Muscle of leg (tissue), 11 donors: ENCODE results near the gene PTPRN2. TPM values are rescaled to one million over a fixed set of nuclear protein-coding genes. Genes with fewer than 3 reads are reported as not detected.

Experiments
- DNase-seq: peaks from one replicate; pipeline ENCODE4 v3.0.0; 2013
- H3K27ac ChIP-seq: one replicate; pipeline ENCODE4 v1.5.1; 2013; ENCODE audit warnings: mild to moderate bottlenecking, low read length, control low read depth
- H3K27me3 ChIP-seq: one replicate; pipeline ENCODE4 v1.6.1; 2013; ENCODE audit warnings: low read length; ENCODE audit not compliant: control insufficient read depth, insufficient read depth
- H3K36me3 ChIP-seq: one replicate; pipeline ENCODE4 v1.6.1; 2013; ENCODE audit warnings: low read length; ENCODE audit not compliant: control insufficient read depth, insufficient read depth
- H3K4me1 ChIP-seq: one replicate; pipeline ENCODE4 v1.6.1; 2013; ENCODE audit warnings: low read length; ENCODE audit not compliant: control insufficient read depth, insufficient read depth
- H3K4me3 ChIP-seq: one replicate; pipeline ENCODE4 v1.5.1; 2013; ENCODE audit warnings: low read length, control low read depth
- H3K9me3 ChIP-seq: replicated peaks from 2 replicates; pipeline ENCODE4 v1.6.1; 2013; ENCODE audit warnings: low read depth, low read length; ENCODE audit not compliant: control insufficient read depth
- WGBS: methylation state at CpG from one replicate; pipeline ENCODE4 v1.1.5; 2013; ENCODE audit warnings: missing lambda C conversion rate; ENCODE audit not compliant: insufficient coverage; 5-methylcytosine and 5-hydroxymethylcytosine counted together
- polyA plus RNA-seq, 8 donors: library from polyadenylated mRNA; unstranded; fragments of 120-200 nt; gene quantifications; one replicate each; pipeline versions ENCODE4 v1.2.1 to v1.2.3, GENCODE V29; 2013; ENCODE audit warnings: inconsistent platforms in 1 of 8, low replicate concordance in 1 of 8; ENCODE audit not compliant: insufficient read length in 8 of 8, insufficient read depth in 1 of 8
- total RNA-seq: library from RNA; stranded (reverse); fragments of 120-200 nt; gene quantifications from one replicate; pipeline ENCODE4 v1.2.4, GENCODE V29; 2013

Gene PTPRN2
- total and polyA plus RNA-seq, 9 donors = 1.4 to 2.9 (median 2.3) TPM

- WGBS = 15% methylated on average over 4 of the region's 6 CpGs
- no peaks in the 10 kb centered on the region for H3K9me3 ChIP-seq
These were observed 657.2 kb downstream of the PTPRN2 start for GRCh38 chr7:157930441-157930840.

GRCh38 chr7:157929671-157930070, 658.0 kb downstream of the PTPRN2 start:
- H3K9me3 ChIP-seq = no peaks in the 10 kb centered on the region
- no peak overlapping the region for H3K27ac ChIP-seq
- no peak for DNase-seq
- H3K27me3 ChIP-seq = peaks cover 3% of the 10 kb centered on the region
- 85% methylated on average over 14 of the region's 16 CpGs for WGBS
- no peak overlapping the region for H3K4me3 ChIP-seq
- H3K4me1 ChIP-seq = no peaks in the 10 kb centered on the region
- H3K36me3 ChIP-seq = no peaks in the 10 kb centered on the region

More at GRCh38 chr7:157930441-157930840, 657.2 kb downstream of the PTPRN2 start:
- Histone ChIP-seq H3K27ac (no peak overlapping the region), H3K4me3 (no peak overlapping the region), H3K4me1 (no peaks in the 10 kb centered on the region), H3K36me3 (no peaks in the 10 kb centered on the region), H3K27me3 (peaks cover 3% of the 10 kb centered on the region)
- DNase-seq = no peak

GRCh38 chr7:157928808-157929425, 658.7 kb downstream of the PTPRN2 start:
- 74% methylated on average over 11 of the region's 14 CpGs for WGBS
- H3K4me3 ChIP-seq = no peak overlapping the region
- no peak for DNase-seq
- H3K4me1 ChIP-seq = no peaks in the 10 kb centered on the region
- H3K27ac ChIP-seq = no peak overlapping the region
- H3K27me3 ChIP-seq = peaks cover 3% of the 10 kb centered on the region
- H3K36me3 ChIP-seq = no peaks in the 10 kb centered on the region
- H3K9me3 ChIP-seq = no peaks in the 10 kb centered on the region

GRCh38 chr7:157928171-157928794, 659.3 kb downstream of the PTPRN2 start:
- 79% methylated on average over 11 of the region's 12 CpGs for WGBS
- H3K9me3 ChIP-seq = no peaks in the 10 kb centered on the region
- no peaks in the 10 kb centered on the region for H3K36me3 ChIP-seq
- peaks cover 3% of the 10 kb centered on the region for H3K27me3 ChIP-seq
- no peak overlapping the region for H3K27ac ChIP-seq
- no peak overlapping the region for H3K4me3 ChIP-seq
- H3K4me1 ChIP-seq = no peaks in the 10 kb centered on the region
- DNase-seq = no peak

- Histone ChIP-seq H3K9me3 (no peaks in the 10 kb centered on the region), H3K27me3 (peaks cover 3% of the 10 kb centered on the region), H3K4me3 (no peak overlapping the region), H3K4me1 (no peaks in the 10 kb centered on the region), H3K36me3 (no peaks in the 10 kb centered on the region), H3K27ac (no peak overlapping the region)
- DNase-seq = no peak
- WGBS = 68% methylated on average over 14 of the region's 14 CpGs
These were observed 660.2 kb downstream of the PTPRN2 start for GRCh38 chr7:157927313-157927925.

GRCh38 chr7:157926521-157927150, 661.0 kb downstream of the PTPRN2 start:
- Histone ChIP-seq H3K9me3 (no peaks in the 10 kb centered on the region), H3K27me3 (peaks cover 3% of the 10 kb centered on the region), H3K4me3 (no peak overlapping the region), H3K4me1 (no peaks in the 10 kb centered on the region), H3K36me3 (no peaks in the 10 kb centered on the region), H3K27ac (no peak overlapping the region)
- WGBS = 46% methylated on average over 14 of the region's 16 CpGs
- no peak for DNase-seq

GRCh38 chr7:157926107-157926506, 661.5 kb downstream of the PTPRN2 start:
- Histone ChIP-seq H3K4me3 (no peak overlapping the region), H3K27me3 (peaks cover 3% of the 10 kb centered on the region), H3K36me3 (no peaks in the 10 kb centered on the region), H3K4me1 (no peaks in the 10 kb centered on the region), H3K27ac (no peak overlapping the region), H3K9me3 (no peaks in the 10 kb centered on the region)
- DNase-seq = no peak
- 86% methylated on average over 3 of the region's 5 CpGs for WGBS

- no peak overlapping the region for H3K4me3 ChIP-seq
- DNase-seq = no peak
- no peaks in the 10 kb centered on the region for H3K4me1 ChIP-seq
- no peaks in the 10 kb centered on the region for H3K9me3 ChIP-seq
- 82% methylated on average over 12 of the region's 17 CpGs for WGBS
- H3K27ac ChIP-seq = no peak overlapping the region
- peaks cover under 1% of the 10 kb centered on the region for H3K27me3 ChIP-seq
- H3K36me3 ChIP-seq = no peaks in the 10 kb centered on the region
These were observed 662.2 kb downstream of the PTPRN2 start for GRCh38 chr7:157925383-157925875.

- H3K27ac ChIP-seq = no peak overlapping the region
- peaks cover 2% of the 10 kb centered on the region for H3K27me3 ChIP-seq
- 78% methylated on average over 12 of the region's 16 CpGs for WGBS
- DNase-seq = no peak
- H3K4me1 ChIP-seq = no peaks in the 10 kb centered on the region
- no peaks in the 10 kb centered on the region for H3K36me3 ChIP-seq
- H3K9me3 ChIP-seq = no peaks in the 10 kb centered on the region
- H3K4me3 ChIP-seq = no peak overlapping the region
These were observed 663.6 kb downstream of the PTPRN2 start for GRCh38 chr7:157923903-157924630.
